ENCODE data around the gene SAP130.
"Not testable (repeated sequence)": the region's sequence is repeated elsewhere in the genome, so short reads cannot be mapped to it uniquely, and the experiment has no call there.

Gene SAP130

GRCh38 chr2:127945281-127945680, 82.6 kb downstream of the SAP130 start:
- DNase-seq, result no peak

GRCh38 chr2:127943186-127943585, 84.7 kb downstream of the SAP130 start:
- DNase-seq, result no peak

GRCh38 chr2:127942002-127942401, 85.9 kb downstream of the SAP130 start:
- DNase-seq, result no peak

- DNase-seq, result no peak
Measured at GRCh38 chr2:127941461-127941860, 86.4 kb downstream of the SAP130 start.

GRCh38 chr2:127940641-127941040, 87.2 kb downstream of the SAP130 start:
- DNase-seq, result no peak

- DNase-seq, result no peak
Measured at GRCh38 chr2:127935337-127935736, 92.5 kb downstream of the SAP130 start.

- DNase-seq, result peak; percentile 85
Measured at GRCh38 chr2:127932199-127932876, 95.5 kb downstream of the SAP130 start.

GRCh38 chr2:127929449-127929848, 98.4 kb downstream of the SAP130 start:
- DNase-seq, result no peak

- no peak for DNase-seq
Measured at GRCh38 chr2:127927384-127927783, 100.5 kb downstream of the SAP130 start.

GRCh38 chr2:127917916-127918315, 109.9 kb downstream of the SAP130 start:
- DNase-seq, result peak; percentile 32

- DNase-seq, result no peak
Measured at GRCh38 chr2:127913808-127914457, 113.9 kb downstream of the SAP130 start.

- DNase-seq, result no peak
Measured at GRCh38 chr2:127911737-127912136, 116.1 kb downstream of the SAP130 start.

- DNase-seq, result no peak
Measured at GRCh38 chr2:127910415-127910814, 117.4 kb downstream of the SAP130 start.

GRCh38 chr2:127909019-127909418, 118.8 kb downstream of the SAP130 start:
- no peak for DNase-seq

GRCh38 chr2:127907733-127908400, 120.0 kb downstream of the SAP130 start:
- DNase-seq, result not testable (repeated sequence)

GRCh38 chr2:127906206-127906926, 121.5 kb downstream of the SAP130 start:
- DNase-seq, result no peak

GRCh38 chr2:127901339-127902056, 126.4 kb downstream of the SAP130 start:
- no peak for DNase-seq

GRCh38 chr2:127897531-127898211, 130.2 kb downstream of the SAP130 start:
- DNase-seq, result no peak

GRCh38 chr2:127893494-127893893, 134.4 kb downstream of the SAP130 start:
- no peak for DNase-seq

GRCh38 chr2:127893033-127893432, 134.8 kb downstream of the SAP130 start:
- DNase-seq, result no peak

- DNase-seq, result no peak
Measured at GRCh38 chr2:127891811-127892210, 136.0 kb downstream of the SAP130 start.

All from EL (cell line).